ENCODE measurements around the gene ARMC5.
A peak's percentile ranks its signal among the peaks of the same experiment; 100 is the strongest.

ARMC5 gene

GRCh38 chr16:31459687-31460581, 633 bp downstream of the ARMC5 start:
- TF ChIP-seq ZFX (IDR thresholded peaks at IDR 0.05) (no peak), CTCF (conservative IDR thresholded peaks at IDR 0.05) (no peak)
- H3K27ac ChIP-seq, result peak overlapping the region; percentile 97

- peak overlapping the region; percentile 97 for H3K27ac ChIP-seq
- no peak for TF ChIP-seq ZFX (IDR thresholded peaks at IDR 0.05)
- peak; percentile 86 for TF ChIP-seq CTCF (conservative IDR thresholded peaks at IDR 0.05)
Observed at GRCh38 chr16:31460582-31461002, 1.3 kb downstream of the ARMC5 start.

- H3K27ac ChIP-seq, result no peak overlapping the region
- TF ChIP-seq ZFX (IDR thresholded peaks at IDR 0.05) (no peak), CTCF (conservative IDR thresholded peaks at IDR 0.05) (no peak)
Observed at GRCh38 chr16:31461201-31461920, 2.1 kb downstream of the ARMC5 start.

- no peak overlapping the region for H3K27ac ChIP-seq
- TF ChIP-seq ZFX (IDR thresholded peaks at IDR 0.05) (no peak), CTCF (conservative IDR thresholded peaks at IDR 0.05) (no peak)
Observed at GRCh38 chr16:31461921-31462804, 2.9 kb downstream of the ARMC5 start.

GRCh38 chr16:31464348-31464769, 5.1 kb downstream of the ARMC5 start:
- no peak overlapping the region for H3K27ac ChIP-seq
- no peak for TF ChIP-seq CTCF (conservative IDR thresholded peaks at IDR 0.05)
- TF ChIP-seq ZFX (IDR thresholded peaks at IDR 0.05), result no peak

- TF ChIP-seq ZFX (IDR thresholded peaks at IDR 0.05) (no peak), CTCF (conservative IDR thresholded peaks at IDR 0.05) (no peak)
- H3K27ac ChIP-seq, result no peak overlapping the region
Observed at GRCh38 chr16:31464781-31465260, 5.5 kb downstream of the ARMC5 start.
